ENCODE measurements around the gene CENPC. TPM values are rescaled to one million over a fixed set of nuclear protein-coding genes. Genes with fewer than 3 reads are reported as not detected.

Gene CENPC
- polyA plus RNA-seq, 1 of the 3 experiments (the other 2 are of a cell fraction): 2.2 TPM

DNA sequence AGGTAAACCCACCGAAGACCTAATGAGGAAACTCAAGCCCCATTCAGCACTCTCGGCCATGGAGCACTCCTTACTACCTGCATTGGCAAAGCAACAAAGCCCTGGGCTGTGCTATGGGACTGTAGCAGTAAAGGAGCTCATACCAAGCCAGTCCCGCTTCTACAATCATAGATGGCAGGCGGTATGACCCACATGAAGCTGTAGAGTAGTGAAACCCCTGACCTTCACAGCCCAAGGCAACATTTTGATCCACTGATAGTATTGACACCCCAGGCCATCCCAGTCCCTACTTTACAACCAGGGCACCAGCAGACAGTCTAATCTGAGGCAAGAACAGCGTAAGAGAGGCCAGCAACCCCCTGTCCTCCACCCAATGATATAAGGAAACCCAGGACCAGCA lies 25.2 kb downstream of the CENPC start:
- no peak for TF ChIP-seq SIN3A (IDR thresholded peaks at IDR 0.05; ENCODE audit: borderline replicate concordance, low read depth, low read length)
- Histone ChIP-seq H3K9me3 (no peaks in the 10 kb centered on the region; the same call in 1 of the 2 replicates), H3K79me2 (ENCODE audit: insufficient read depth) (peaks cover 73% of the 10 kb centered on the region), H3K4me2 (no peak overlapping the region), H3K4me3 (ENCODE audit: low read depth in 2 of 2, low read length in 1 of 2) (no peak overlapping the region), H3F3A (replicated peaks; ENCODE audit: insufficient read depth) (no peaks in the 10 kb centered on the region), H2AFZ (ENCODE audit: low read depth) (no peak overlapping the region), H3K27ac (ENCODE audit: low read depth in 2 of 2, low read length in 1 of 2) (no peak overlapping the region), H4K20me1 (ENCODE audit: insufficient read depth) (peaks cover 6% of the 10 kb centered on the region; the same call in 1 of the 2 replicates), H3K9ac (no peak overlapping the region), H3K27me3 (ENCODE audit: insufficient read depth) (no peaks in the 10 kb centered on the region), H3K36me3 (replicated peaks in 1 of 2; ENCODE audit: control insufficient read depth in 1 of 2, insufficient read depth in 2 of 2, low read length in 1 of 2) (peaks cover 20 to 52% of the 10 kb centered on the region in 2 experiments), H3K9me2 (no peaks in the 10 kb centered on the region), H3K4me1 (ENCODE audit: control insufficient read depth in 1 of 2, insufficient read depth in 2 of 2, low read depth in 1 of 2, low read length in 1 of 2) (no peaks in the 10 kb centered on the region; a peak in 1 of 4 replicates)
- WGBS (ENCODE audit: low lambda C conversion rate): 97% methylated on average over 3 of the region's 5 CpGs
- ChIA-PET POLR2A (no interaction called here), CTCF (interaction anchor here (1.1 kb wide), 1 partner anchor 10 kb away, joined by 3 read pairs; no protein-coding TSS in a partner anchor)
- no peak for DNase-seq

DNA sequence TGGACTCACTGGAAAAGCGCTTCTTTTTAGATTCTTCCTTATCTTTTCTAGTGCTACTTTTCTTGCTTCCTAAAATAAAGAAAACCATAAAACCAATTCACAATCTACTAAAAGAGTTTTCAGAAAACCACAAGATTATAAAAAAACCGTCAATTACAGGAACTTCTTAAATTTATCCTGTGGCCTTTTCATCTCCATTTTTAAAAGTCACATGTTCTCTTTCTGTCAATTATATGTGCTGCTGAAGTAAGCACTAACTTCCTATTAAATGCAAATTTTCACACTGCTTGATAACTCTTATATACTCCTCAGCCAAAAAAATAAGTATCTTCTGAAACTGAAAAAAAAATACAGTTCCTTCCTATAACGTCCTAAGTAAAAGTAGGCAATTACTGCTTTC lies 32.8 kb downstream of the CENPC start:
- no peak overlapping the region for H3K9ac ChIP-seq
- H3K27me3 ChIP-seq (ENCODE audit: insufficient read depth): no peaks in the 10 kb centered on the region
- WGBS (ENCODE audit: low lambda C conversion rate): 82% methylated on average over 3 of the region's 3 CpGs
- no peaks in the 10 kb centered on the region; the same call in 1 of the 2 replicates for H3K9me3 ChIP-seq
- H3K79me2 ChIP-seq (ENCODE audit: insufficient read depth): peaks cover 7% of the 10 kb centered on the region; the same call in 1 of the 2 replicates
- peaks cover 62 to 63% of the 10 kb centered on the region in 2 experiments for H3K36me3 ChIP-seq (replicated peaks in 1 of 2; ENCODE audit: control insufficient read depth in 1 of 2, insufficient read depth in 2 of 2, low read length in 1 of 2)
- H3K4me3 ChIP-seq (ENCODE audit: low read depth in 2 of 2, low read length in 1 of 2): no peak overlapping the region
- H3K4me1 ChIP-seq (ENCODE audit: control insufficient read depth in 1 of 2, insufficient read depth in 2 of 2, low read depth in 1 of 2, low read length in 1 of 2): no peaks in the 10 kb centered on the region; a peak in 1 of 4 replicates
- no peak overlapping the region for H3K27ac ChIP-seq (ENCODE audit: low read depth in 2 of 2, low read length in 1 of 2)
- no peaks in the 10 kb centered on the region for H4K20me1 ChIP-seq (ENCODE audit: insufficient read depth)
- H3F3A ChIP-seq (replicated peaks; ENCODE audit: insufficient read depth): no peaks in the 10 kb centered on the region
- ChIA-PET CTCF (no interaction called here), POLR2A (no interaction called here)
- TF ChIP-seq, protein P1, sequence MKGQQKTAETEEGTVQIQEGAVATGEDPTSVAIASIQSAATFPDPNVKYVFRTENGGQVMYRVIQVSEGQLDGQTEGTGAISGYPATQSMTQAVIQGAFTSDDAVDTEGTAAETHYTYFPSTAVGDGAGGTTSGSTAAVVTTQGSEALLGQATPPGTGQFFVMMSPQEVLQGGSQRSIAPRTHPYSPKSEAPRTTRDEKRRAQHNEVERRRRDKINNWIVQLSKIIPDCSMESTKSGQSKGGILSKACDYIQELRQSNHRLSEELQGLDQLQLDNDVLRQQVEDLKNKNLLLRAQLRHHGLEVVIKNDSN (IDR thresholded peaks at IDR 0.05; ENCODE audit: borderline replicate concordance, low read depth): no peak
- TF ChIP-seq FOSL2 (IDR thresholded peaks at IDR 0.05; ENCODE audit: borderline replicate concordance, low read depth): no peak
- no peak for TF ChIP-seq TCF12 (IDR thresholded peaks at IDR 0.05)
- no peak for TF ChIP-seq GATA2 (CRISPR knock-in tag; IDR thresholded peaks at IDR 0.05)
- TF ChIP-seq TAF1 (IDR thresholded peaks at IDR 0.05; ENCODE audit: borderline replicate concordance, low read depth, low read length): no peak
- H3K4me2 ChIP-seq: no peak overlapping the region
- no peaks in the 10 kb centered on the region for H3K9me2 ChIP-seq
- no peak for DNase-seq
- H2AFZ ChIP-seq (ENCODE audit: low read depth): no peak overlapping the region

DNA sequence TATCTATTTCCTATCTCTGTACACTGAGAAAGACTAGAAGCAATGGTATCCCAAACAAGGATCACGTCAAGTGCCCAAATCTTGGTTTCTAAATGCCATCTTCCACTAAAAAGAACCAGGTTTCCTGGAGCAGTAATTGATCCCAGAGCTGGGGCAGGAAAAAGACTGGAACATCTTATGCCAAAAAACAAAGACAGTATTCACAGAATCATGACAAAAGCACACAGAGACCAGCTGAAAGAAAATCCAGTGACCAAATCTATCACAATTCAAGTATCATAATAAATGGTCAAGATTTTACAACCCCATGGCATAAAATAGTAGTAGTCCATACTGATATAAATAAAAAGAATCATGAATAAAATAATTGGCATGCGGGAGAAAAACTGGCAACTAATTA lies 44.9 kb downstream of the CENPC start:
- ChIA-PET CTCF (no interaction called here), POLR2A (no interaction called here)
- H3K4me2 ChIP-seq: no peak overlapping the region
- H4K20me1 ChIP-seq (ENCODE audit: insufficient read depth): no peaks in the 10 kb centered on the region
- H3K9me3 ChIP-seq: no peaks in the 10 kb centered on the region
- H3K4me1 ChIP-seq (ENCODE audit: control insufficient read depth in 1 of 2, insufficient read depth in 2 of 2, low read depth in 1 of 2, low read length in 1 of 2): no peaks in the 10 kb centered on the region
- no peak overlapping the region for H3K9ac ChIP-seq
- H3K4me3 ChIP-seq (ENCODE audit: low read depth in 2 of 2, low read length in 1 of 2): no peak overlapping the region
- 92% methylated on average over 2 of the region's 2 CpGs for WGBS (ENCODE audit: low lambda C conversion rate)
- H2AFZ ChIP-seq (ENCODE audit: low read depth): no peak overlapping the region
- peaks cover 24% of the 10 kb centered on the region for H3K79me2 ChIP-seq (ENCODE audit: insufficient read depth)
- DNase-seq: no peak
- peaks cover 6% of the 10 kb centered on the region for H3F3A ChIP-seq (replicated peaks; ENCODE audit: insufficient read depth)
- H3K27me3 ChIP-seq (ENCODE audit: insufficient read depth): no peaks in the 10 kb centered on the region
- no peak for TF ChIP-seq SIN3A (IDR thresholded peaks at IDR 0.05; ENCODE audit: borderline replicate concordance, low read depth, low read length)
- no peak overlapping the region for H3K27ac ChIP-seq (ENCODE audit: low read depth in 2 of 2, low read length in 1 of 2)
- H3K36me3 ChIP-seq (replicated peaks in 1 of 2; ENCODE audit: control insufficient read depth in 1 of 2, insufficient read depth in 2 of 2, low read length in 1 of 2): peaks cover 27 to 50% of the 10 kb centered on the region in 2 experiments
- H3K9me2 ChIP-seq: no peaks in the 10 kb centered on the region

All from SK-N-SH (cell line).